ENCODE results near the gene MEIS1.

Gene MEIS1

GRCh38 chr2:66515743-66516142 is 80.8 kb downstream of the MEIS1 start:
- TF ChIP-seq, protein P1, sequence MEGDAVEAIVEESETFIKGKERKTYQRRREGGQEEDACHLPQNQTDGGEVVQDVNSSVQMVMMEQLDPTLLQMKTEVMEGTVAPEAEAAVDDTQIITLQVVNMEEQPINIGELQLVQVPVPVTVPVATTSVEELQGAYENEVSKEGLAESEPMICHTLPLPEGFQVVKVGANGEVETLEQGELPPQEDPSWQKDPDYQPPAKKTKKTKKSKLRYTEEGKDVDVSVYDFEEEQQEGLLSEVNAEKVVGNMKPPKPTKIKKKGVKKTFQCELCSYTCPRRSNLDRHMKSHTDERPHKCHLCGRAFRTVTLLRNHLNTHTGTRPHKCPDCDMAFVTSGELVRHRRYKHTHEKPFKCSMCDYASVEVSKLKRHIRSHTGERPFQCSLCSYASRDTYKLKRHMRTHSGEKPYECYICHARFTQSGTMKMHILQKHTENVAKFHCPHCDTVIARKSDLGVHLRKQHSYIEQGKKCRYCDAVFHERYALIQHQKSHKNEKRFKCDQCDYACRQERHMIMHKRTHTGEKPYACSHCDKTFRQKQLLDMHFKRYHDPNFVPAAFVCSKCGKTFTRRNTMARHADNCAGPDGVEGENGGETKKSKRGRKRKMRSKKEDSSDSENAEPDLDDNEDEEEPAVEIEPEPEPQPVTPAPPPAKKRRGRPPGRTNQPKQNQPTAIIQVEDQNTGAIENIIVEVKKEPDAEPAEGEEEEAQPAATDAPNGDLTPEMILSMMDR (IDR thresholded peaks at IDR 0.05), result no peak

- TF ChIP-seq, protein P1 (IDR thresholded peaks at IDR 0.05), result no peak
Measured at GRCh38 chr2:66516499-66516898, 81.6 kb downstream of the MEIS1 start.

DNA sequence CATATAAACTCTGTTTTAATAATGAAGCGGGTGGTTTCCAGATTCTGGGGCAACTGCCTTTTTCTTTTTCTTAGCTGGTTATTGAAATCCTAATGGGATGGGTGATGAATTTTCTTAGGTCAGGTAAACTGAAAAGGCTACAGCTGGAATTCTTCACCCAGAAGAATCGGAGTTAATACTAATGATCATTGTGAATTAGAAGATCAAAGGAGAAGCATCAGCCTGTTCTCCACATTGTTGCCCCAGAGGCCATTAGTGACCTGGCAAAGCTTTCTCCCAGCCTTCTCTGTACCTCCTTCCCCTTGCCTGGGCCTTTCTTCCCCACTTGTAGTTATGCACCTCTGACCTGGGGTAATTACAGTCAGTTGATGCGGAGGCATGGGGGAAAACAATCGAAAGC is 82.8 kb downstream of the MEIS1 start:
- TF ChIP-seq, protein P1 (IDR thresholded peaks at IDR 0.05), result no peak

GRCh38 chr2:66519264-66519843 is 84.4 kb downstream of the MEIS1 start:
- TF ChIP-seq, protein P1 (IDR thresholded peaks at IDR 0.05), result no peak

GRCh38 chr2:66521291-66521922 is 86.5 kb downstream of the MEIS1 start:
- TF ChIP-seq, protein P1 (IDR thresholded peaks at IDR 0.05), result no peak

DNA sequence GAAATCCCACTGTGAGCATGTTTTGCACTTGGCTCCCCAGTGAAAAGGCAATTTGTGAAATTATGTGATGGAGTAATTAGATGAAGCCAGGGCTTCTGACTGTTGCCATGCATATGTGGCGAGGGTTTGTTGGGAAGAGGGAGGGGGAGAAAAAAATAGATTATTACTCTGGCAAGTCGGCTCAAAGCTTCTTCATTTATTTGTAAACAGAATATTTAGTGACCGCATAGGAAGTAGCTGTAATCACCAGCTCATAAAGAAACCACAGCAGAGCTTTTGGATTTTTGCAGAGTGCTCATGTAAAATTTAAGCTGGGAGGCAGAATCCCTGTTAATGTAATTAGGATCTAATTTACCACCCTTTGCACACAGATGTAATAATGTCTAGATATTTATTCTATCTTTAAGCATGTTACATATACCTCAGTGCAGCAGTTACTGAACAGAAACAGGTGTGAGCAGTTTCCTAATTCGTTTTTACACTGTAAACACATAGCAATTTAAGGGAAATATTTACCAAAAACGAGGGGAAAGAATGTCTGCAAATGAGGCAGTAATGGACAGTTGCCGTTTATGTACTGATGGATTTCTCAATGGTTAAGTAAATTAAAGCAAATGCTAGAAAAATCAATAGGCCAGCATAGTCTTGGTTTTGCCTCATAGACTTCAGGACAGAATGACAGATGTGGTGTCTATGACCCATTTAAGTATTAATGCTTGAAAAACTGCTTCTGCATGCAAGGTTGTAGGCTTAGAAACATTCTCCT is 87.9 kb downstream of the MEIS1 start:
- TF ChIP-seq, protein P1 (IDR thresholded peaks at IDR 0.05), result no peak

DNA sequence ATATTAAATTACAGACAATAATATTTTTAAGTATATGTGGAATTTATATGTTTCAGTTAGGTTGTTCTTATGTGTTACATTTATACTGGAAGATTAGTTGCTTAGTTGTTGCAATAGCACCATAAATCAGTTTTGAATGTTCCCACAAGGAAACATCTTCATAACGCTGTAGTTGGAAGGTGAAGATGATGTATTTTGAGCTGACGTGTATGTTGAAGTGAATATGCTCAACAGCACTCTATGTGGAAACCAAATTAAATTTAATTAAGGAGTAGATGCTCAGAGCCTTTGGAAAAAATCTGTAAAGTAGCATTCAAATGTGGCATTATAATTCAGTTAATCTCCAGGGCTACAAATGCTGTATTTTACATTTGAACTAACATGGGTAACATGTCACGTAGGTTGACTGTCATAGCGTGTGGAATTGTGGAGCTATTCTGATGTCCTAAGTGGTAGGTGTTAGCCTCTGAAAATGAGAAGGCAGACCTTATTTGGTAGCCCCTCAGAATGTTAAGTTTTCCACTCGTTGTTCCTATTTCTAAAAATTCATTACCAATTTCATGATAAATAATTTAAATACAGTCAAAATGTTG is 88.5 kb downstream of the MEIS1 start:
- TF ChIP-seq, protein P1 (IDR thresholded peaks at IDR 0.05), result no peak

Data from LNCAP (cell line).